HuH-7.5 (cell line): Measurements from ENCODE around the gene TRIP4.
"Not testable (repeated sequence)": the region's sequence is repeated elsewhere in the genome, so short reads cannot be mapped to it uniquely, and the experiment has no call there.

Source experiments
- DNase-seq: peaks from one replicate; pipeline ENCODE4 v3.0.0; 2011; ENCODE audit warnings: low spot score

The TRIP4 gene

DNA sequence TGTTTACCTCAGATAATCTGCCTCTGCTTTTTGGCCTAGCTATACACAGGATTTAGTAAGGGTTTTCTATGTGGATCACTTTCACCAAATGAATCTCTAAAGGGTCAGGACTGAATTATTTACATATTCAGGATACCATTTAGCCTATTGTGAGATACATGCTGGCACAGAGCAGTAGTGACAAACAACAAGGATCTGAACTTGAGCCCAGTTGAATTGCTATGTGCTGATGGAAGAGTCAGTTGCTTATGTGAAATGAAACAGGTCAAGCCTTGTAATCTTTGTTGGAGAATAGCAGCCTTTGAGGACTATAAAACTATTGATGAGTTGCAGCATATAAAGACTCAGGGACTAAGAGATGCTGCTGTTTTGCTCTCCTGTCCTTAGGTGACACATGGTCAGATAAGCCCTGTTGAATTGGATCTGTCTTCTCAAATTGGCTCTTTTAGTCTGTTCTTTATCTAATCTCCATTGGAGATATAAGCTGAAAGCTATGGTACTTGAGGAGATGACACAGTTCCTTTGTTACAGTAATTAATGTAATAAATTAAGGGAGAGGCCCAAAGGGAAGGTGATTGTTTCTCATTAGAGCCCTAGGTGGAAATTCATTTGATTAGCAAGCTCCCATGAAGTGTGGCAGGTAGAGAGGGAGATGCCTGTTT is 103.1 kb downstream of the TRIP4 start:
- DNase-seq = no peak

- no peak for DNase-seq
Observed at GRCh38 chr15:64493641-64494040, 106.0 kb downstream of the TRIP4 start.

- not testable (repeated sequence) for DNase-seq
Observed at GRCh38 chr15:64495968-64496367, 108.3 kb downstream of the TRIP4 start.

DNA sequence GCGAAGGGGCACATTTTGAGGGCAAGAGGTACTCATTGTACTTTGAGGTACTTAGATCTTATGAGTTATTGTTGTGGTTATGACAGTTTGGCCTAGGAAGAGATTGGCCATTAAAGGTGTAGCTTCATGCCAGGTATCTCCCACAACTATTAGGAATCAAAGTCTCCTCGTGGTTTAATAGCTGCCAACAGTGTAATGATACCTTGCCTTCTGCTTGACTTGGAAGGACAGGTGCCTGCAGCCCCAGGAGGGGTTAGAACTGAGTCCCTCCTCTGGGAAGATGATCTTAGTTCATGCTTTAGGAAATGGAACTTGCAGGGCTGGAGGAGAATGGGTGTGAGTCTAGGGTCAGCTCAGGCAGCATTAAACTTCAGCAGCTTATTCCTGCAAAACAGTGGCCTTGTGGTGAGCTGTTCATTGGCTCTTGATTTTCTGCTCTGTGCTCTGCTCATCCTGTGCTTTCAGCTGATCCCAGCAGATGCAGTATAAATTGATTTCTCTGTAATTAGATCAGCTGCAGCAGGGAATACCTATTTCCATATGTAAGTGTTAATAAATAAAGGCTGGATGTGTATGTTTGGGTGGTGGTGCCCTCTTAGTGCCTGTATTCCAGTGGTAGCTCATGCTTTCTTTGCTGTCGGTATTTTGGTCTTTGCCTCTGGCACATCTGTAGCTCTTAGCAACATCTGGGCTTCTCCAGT is 113.2 kb downstream of the TRIP4 start:
- no peak for DNase-seq

DNA sequence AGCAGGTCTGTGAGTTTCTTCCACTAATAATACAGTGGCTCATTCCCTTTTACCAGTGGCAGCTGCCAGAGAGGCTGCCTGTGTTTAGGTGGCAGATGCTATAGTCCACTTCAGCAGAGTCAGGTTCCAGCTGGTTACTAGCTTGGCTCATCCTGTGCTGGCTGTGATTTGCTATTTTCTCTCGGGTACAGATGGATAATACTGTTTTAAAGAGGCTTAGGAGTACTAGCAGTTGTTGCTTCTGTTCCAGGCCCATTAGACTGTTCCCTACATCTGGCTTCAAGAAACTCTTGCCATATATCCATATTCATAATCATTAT is 113.7 kb downstream of the TRIP4 start:
- no peak for DNase-seq

GRCh38 chr15:64502151-64502550 is 114.5 kb downstream of the TRIP4 start:
- no peak for DNase-seq

GRCh38 chr15:64502551-64502950 is 114.9 kb downstream of the TRIP4 start:
- DNase-seq = no peak

GRCh38 chr15:64503197-64503596 is 115.6 kb downstream of the TRIP4 start:
- no peak for DNase-seq

- no peak for DNase-seq
Observed at GRCh38 chr15:64503640-64504039, 116.0 kb downstream of the TRIP4 start.
